Islet precursor cell (in vitro differentiated cells): ENCODE data around the gene RNF182.
A peak's percentile ranks its signal among the peaks of the same experiment; 100 is the strongest.
"Not testable (repeated sequence)": the region's sequence is repeated elsewhere in the genome, so short reads cannot be mapped to it uniquely, and the experiment has no call there.

Experiments used
- DNase-seq: peaks from one replicate; pipeline ENCODE4 v3.0.0-alpha.2; 2018

Gene RNF182

GRCh38 chr6:14004258-14004657 lies 79.5 kb downstream of the RNF182 start:
- no peak for DNase-seq

GRCh38 chr6:14008809-14009208 lies 84.1 kb downstream of the RNF182 start:
- DNase-seq: no peak

GRCh38 chr6:14009431-14009830 lies 84.7 kb downstream of the RNF182 start:
- DNase-seq: no peak

- no peak for DNase-seq
Observed at GRCh38 chr6:14010275-14010674, 85.5 kb downstream of the RNF182 start.

- peak; percentile 27 for DNase-seq
Observed at GRCh38 chr6:14012313-14013030, 87.7 kb downstream of the RNF182 start.

GRCh38 chr6:14015964-14016363 lies 91.2 kb downstream of the RNF182 start:
- no peak for DNase-seq

- no peak for DNase-seq
Observed at GRCh38 chr6:14016432-14016831, 91.7 kb downstream of the RNF182 start.

- no peak for DNase-seq
Observed at GRCh38 chr6:14016935-14017625, 92.3 kb downstream of the RNF182 start.

- DNase-seq: peak; percentile 74
Observed at GRCh38 chr6:14017626-14018475, 93.1 kb downstream of the RNF182 start.

GRCh38 chr6:14018559-14018958 lies 93.8 kb downstream of the RNF182 start:
- not testable (repeated sequence) for DNase-seq

GRCh38 chr6:14020551-14020950 lies 95.8 kb downstream of the RNF182 start:
- no peak for DNase-seq

- DNase-seq: no peak
Observed at GRCh38 chr6:14021449-14021848, 96.7 kb downstream of the RNF182 start.

GRCh38 chr6:14022673-14023072 lies 97.9 kb downstream of the RNF182 start:
- DNase-seq: no peak

- DNase-seq: no peak
Observed at GRCh38 chr6:14023855-14024254, 99.1 kb downstream of the RNF182 start.

- no peak for DNase-seq
Observed at GRCh38 chr6:14025160-14025559, 100.4 kb downstream of the RNF182 start.

GRCh38 chr6:14026831-14027539 lies 102.2 kb downstream of the RNF182 start:
- no peak for DNase-seq

GRCh38 chr6:14028631-14029030 lies 103.9 kb downstream of the RNF182 start:
- DNase-seq: no peak

GRCh38 chr6:14029605-14030004 lies 104.9 kb downstream of the RNF182 start:
- no peak for DNase-seq
